ENCODE data around the gene IRAG1.

The IRAG1 gene

DNA sequence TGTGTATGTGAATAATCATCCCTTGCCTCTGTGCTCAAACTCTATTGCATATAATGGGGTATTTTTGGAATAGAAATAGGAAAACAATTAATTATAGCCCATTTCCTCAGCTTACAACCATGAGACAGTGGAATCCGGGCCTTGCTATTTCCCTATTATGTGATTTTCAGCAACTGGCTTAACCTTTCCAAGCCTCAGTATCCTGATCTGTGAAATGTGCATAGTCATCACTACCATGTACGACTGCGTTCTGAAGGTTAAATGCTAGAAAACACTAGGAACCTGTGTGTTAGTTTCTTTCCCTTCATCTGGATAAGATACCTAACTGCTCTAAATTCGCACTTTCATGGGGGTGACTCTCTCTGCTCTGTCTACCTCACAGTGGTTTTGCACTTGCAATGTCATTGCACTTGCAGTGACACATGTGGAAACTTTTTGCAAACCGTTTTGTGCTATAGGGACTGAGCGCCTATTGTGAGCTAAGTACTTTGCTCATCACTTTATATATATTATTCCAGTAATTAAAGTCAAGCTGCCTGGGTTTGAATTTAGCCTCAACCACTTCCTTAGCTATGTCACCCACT, 48.3 kb downstream of the IRAG1 start:
- no peak for DNase-seq

Data from DMS 273 treated with DMSO at 0.1 percent for 48 hours (cell line).